ENCODE results near the gene GPC6.

DNA sequence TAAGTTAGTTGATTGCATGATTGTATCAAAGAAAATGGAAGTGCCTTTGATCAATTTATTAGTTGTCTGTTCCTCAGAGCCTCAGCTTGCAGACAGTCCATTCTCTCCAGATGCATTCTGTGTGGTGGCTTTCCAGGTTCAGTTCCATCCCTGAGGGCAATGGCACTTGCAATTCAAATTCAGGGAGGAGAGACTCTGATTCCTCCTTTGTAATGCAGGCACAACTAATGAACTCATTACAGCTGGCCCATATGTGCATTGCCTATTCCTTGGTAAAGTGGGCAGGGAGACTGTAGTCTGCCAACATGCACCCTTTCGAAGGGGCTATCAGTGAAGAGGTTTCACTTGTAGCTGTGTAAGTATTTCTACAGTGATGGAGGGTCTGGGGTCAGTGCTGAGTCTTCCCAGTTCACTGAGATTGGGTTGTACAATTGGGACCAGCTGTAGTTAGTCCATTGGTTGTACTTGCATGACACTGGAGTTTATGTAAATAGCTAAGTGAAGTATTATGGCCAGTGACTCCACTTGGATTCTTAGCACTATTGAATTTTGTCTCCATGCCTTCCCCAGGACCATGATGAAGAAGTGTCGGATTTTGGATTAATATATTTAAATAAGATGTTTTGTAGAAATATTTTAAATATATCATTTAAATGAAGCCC lies 401.7 kb downstream of the GPC6 start:
- TF ChIP-seq POLR2A (IDR thresholded peaks at IDR 0.05): no peak
- TF ChIP-seq CTCF (IDR thresholded peaks at IDR 0.05): no peak
